H1 (cell line): ENCODE data around the gene POMP. TPM values are rescaled to one million over a fixed set of nuclear protein-coding genes. Genes with fewer than 3 reads are reported as not detected.
A peak's percentile ranks its signal among the peaks of the same experiment; 100 is the strongest.

Experiments
- CTCF ChIA-PET: fragments of 300-600 bp; sonication (Branson Sonifier 250); formaldehyde crosslinking; loops from one replicate; lab custom pipeline; 2021; ENCODE audit not compliant: partially characterized antibody; lab: Charles Lee
- POLR2A ChIA-PET: fragments of 300-600 bp; sonication (Branson Sonifier 250); formaldehyde crosslinking; loops from one replicate; lab custom pipeline; 2021; ENCODE audit warnings: inconsistent platforms; ENCODE audit not compliant: partially characterized antibody; lab: Charles Lee
- DNase-seq, 2 experiments: peaks; one replicate each; pipeline versions ENCODE4 v3.0.0 to v3.0.0-alpha.2; 2010 to 2022; ENCODE audit warnings: low spot score in 2 of 2, low read depth in 1 of 2, mixed read lengths in 1 of 2
- FAIRE-seq: peaks from 2 replicates; lab custom pipeline; 2011; peaks lifted over from hg19 to GRCh38; lab: Jason Lieb, UNC
- H2AFZ ChIP-seq: 2 replicates; pipeline ENCODE4 v1.8.1; 2012; ENCODE audit warnings: low read length, inconsistent platforms
- H2AK5ac ChIP-seq: 2 replicates; pipeline ENCODE4 v1.6.1; 2013; ENCODE audit warnings: low read depth, low read length
- H2BK120ac ChIP-seq: replicated peaks from 2 replicates; pipeline ENCODE3; 2013; ENCODE audit warnings: low read depth, low read length, inconsistent platforms
- H2BK12ac ChIP-seq: 2 replicates; pipeline ENCODE4 v1.6.1; 2013; ENCODE audit warnings: low read depth, low read length
- H2BK15ac ChIP-seq: 2 replicates; pipeline ENCODE4 v1.6.1; 2013; ENCODE audit warnings: low read length
- H2BK20ac ChIP-seq: 2 replicates; pipeline ENCODE4 v1.6.1; 2013; ENCODE audit warnings: low read length
- H2BK5ac ChIP-seq: 2 replicates; pipeline ENCODE4 v1.6.1; 2013; ENCODE audit warnings: low read depth, low read length
- H3K14ac ChIP-seq: 2 replicates; pipeline ENCODE4 v1.6.1; 2013; ENCODE audit warnings: inconsistent platforms; ENCODE audit not compliant: insufficient read length
- H3K18ac ChIP-seq: 2 replicates; pipeline ENCODE4 v1.6.1; 2013; ENCODE audit warnings: low read length; ENCODE audit errors: extremely low read depth
- H3K23ac ChIP-seq: 2 replicates; pipeline ENCODE4 v1.6.1; 2013; ENCODE audit warnings: inconsistent platforms; ENCODE audit not compliant: insufficient read length
- H3K23me2 ChIP-seq: 2 replicates; pipeline ENCODE4 v1.6.1; 2013; ENCODE audit warnings: low read depth, low read length
- H3K27ac ChIP-seq: 2 replicates; pipeline ENCODE4 v1.6.1; 2011; ENCODE audit warnings: low read depth, low read length, inconsistent platforms
- H3K27me3 ChIP-seq, 4 experiments: replicated peaks in 1 of 4; 1 replicate in 1 of 4; 2 replicates in 3 of 4; pipeline versions ENCODE4 v1.6.1 to v1.8.1; 2011 to 2013; ENCODE audit warnings: low read length in 3 of 4, mild to moderate bottlenecking in 3 of 4, inconsistent platforms in 2 of 4, mixed read lengths in 2 of 4, moderate library complexity in 1 of 4; ENCODE audit not compliant: control insufficient read depth in 3 of 4, insufficient read depth in 3 of 4; ENCODE audit errors: extremely low read depth in 1 of 4
- H3K36me3 ChIP-seq, 4 experiments: 2 replicates each; pipeline versions ENCODE4 v1.6.1 to v1.8.1; 2011 to 2013; ENCODE audit warnings: mild to moderate bottlenecking in 4 of 4, low read length in 3 of 4, moderate library complexity in 2 of 4, control low read depth in 1 of 4, inconsistent platforms in 1 of 4; ENCODE audit not compliant: insufficient read depth in 4 of 4, control insufficient read depth in 2 of 4
- H3K4ac ChIP-seq: replicated peaks from 2 replicates; pipeline ENCODE3; 2013; ENCODE audit warnings: low read length, low read depth, mixed read lengths, inconsistent platforms; ENCODE audit not compliant: insufficient read length
- H3K4me1 ChIP-seq, 4 experiments: replicated peaks in 1 of 4; 1 replicate in 1 of 4; 2 replicates in 3 of 4; pipeline versions ENCODE4 v1.6.1 to v1.8.1; 2011 to 2013; ENCODE audit warnings: low read length in 3 of 4, inconsistent platforms in 2 of 4, mixed read lengths in 1 of 4; ENCODE audit not compliant: insufficient read depth in 4 of 4, control insufficient read depth in 3 of 4
- H3K4me2 ChIP-seq, 2 experiments: 2 replicates each; pipeline versions ENCODE4 v1.6.1 to v1.8.1; 2011 to 2013; ENCODE audit warnings: low read depth in 2 of 2, low read length in 2 of 2, control low read depth in 1 of 2, inconsistent platforms in 1 of 2, mild to moderate bottlenecking in 1 of 2; ENCODE audit not compliant: insufficient read depth in 1 of 2
- H3K4me3 ChIP-seq, 4 experiments: fragments of 200-600, 300-600 bp in 1 of 4; sonication (generic), shearing (Covaris generic), sonication (Bioruptor Twin) in 1 of 4; 2 replicates each; pipeline versions ENCODE4 v1.5.1 to v1.8.1; 2011 to 2016; ENCODE audit warnings: low read length in 4 of 4, low read depth in 3 of 4, control low read depth in 2 of 4, inconsistent platforms in 2 of 4, mild to moderate bottlenecking in 2 of 4, mixed read lengths in 1 of 4, moderate library complexity in 1 of 4; ENCODE audit not compliant: insufficient read depth in 2 of 4; ENCODE audit errors: extremely low read depth in 1 of 4
- H3K56ac ChIP-seq: replicated peaks from 2 replicates; pipeline ENCODE3; 2013; ENCODE audit warnings: low read depth, mild to moderate bottlenecking, mixed read lengths, low read length, inconsistent platforms; ENCODE audit not compliant: insufficient read length
- H3K79me1 ChIP-seq: 2 replicates; pipeline ENCODE4 v1.6.1; 2013; ENCODE audit warnings: low read depth, low read length, control low read depth
- H3K79me2 ChIP-seq, 2 experiments: 2 replicates each; pipeline versions ENCODE4 v1.6.1 to v1.8.1; 2012 to 2013; ENCODE audit warnings: low read length in 2 of 2, mild to moderate bottlenecking in 2 of 2, inconsistent platforms in 1 of 2; ENCODE audit not compliant: insufficient read depth in 2 of 2, control insufficient read depth in 1 of 2
- H3K9ac ChIP-seq, 4 experiments: replicated peaks in 1 of 4; 1 replicate in 1 of 4; 2 replicates in 3 of 4; pipeline versions ENCODE4 v1.6.1 to v1.8.1; 2011 to 2013; ENCODE audit warnings: low read depth in 3 of 4, low read length in 3 of 4, control low read depth in 2 of 4, mild to moderate bottlenecking in 2 of 4, moderate library complexity in 2 of 4, inconsistent platforms in 1 of 4; ENCODE audit errors: extremely low read depth in 1 of 4
- H3K9me3 ChIP-seq, 2 experiments: 2 replicates each; pipeline versions ENCODE4 v1.6.1 to v1.8.1; 2012 to 2013; ENCODE audit warnings: mild to moderate bottlenecking in 2 of 2, moderate library complexity in 2 of 2, control low read depth in 1 of 2, inconsistent platforms in 1 of 2, low read depth in 1 of 2, low read length in 1 of 2, mixed read lengths in 1 of 2; ENCODE audit not compliant: insufficient read depth in 2 of 2
- H4K20me1 ChIP-seq, 2 experiments: replicated peaks in 1 of 2; 2 replicates each; pipeline versions ENCODE3 to v1.8.1; 2011 to 2013; ENCODE audit warnings: inconsistent platforms in 2 of 2, low read length in 2 of 2, mild to moderate bottlenecking in 1 of 2; ENCODE audit not compliant: insufficient read depth in 2 of 2, control insufficient read depth in 1 of 2
- H4K5ac ChIP-seq: 2 replicates; pipeline ENCODE4 v1.6.1; 2013; ENCODE audit warnings: low read length, low read depth, mixed read lengths, inconsistent platforms; ENCODE audit not compliant: insufficient read length
- H4K8ac ChIP-seq: 2 replicates; pipeline ENCODE4 v1.8.0; 2013; ENCODE audit warnings: mild to moderate bottlenecking, moderate library complexity, low read length, inconsistent platforms; ENCODE audit not compliant: insufficient read depth; ENCODE audit errors: extremely low read depth
- H4K91ac ChIP-seq: replicated peaks from 2 replicates; pipeline ENCODE3; 2013; ENCODE audit warnings: low read length, mixed read lengths, inconsistent platforms; ENCODE audit not compliant: insufficient read length
- BCL11A ChIP-seq, 2 experiments: IDR thresholded peaks; one replicate each; pipeline ENCODE4 v1.6.1; 2011; ENCODE audit warnings: low read depth in 2 of 2, low read length in 2 of 2, mild to moderate bottlenecking in 2 of 2
- KDM1A ChIP-seq: fragments of 200-600, 300-600 bp; sonication (generic); IDR thresholded peaks from 2 replicates; pipeline ENCODE4 v1.7.1; 2016; ENCODE audit warnings: mild to moderate bottlenecking, low read length, borderline replicate concordance
- KDM5A ChIP-seq: fragments of 200-600 bp; IDR thresholded peaks from 2 replicates; pipeline ENCODE4 v1.7.1; 2012; ENCODE audit warnings: mild to moderate bottlenecking, low read length, inconsistent platforms, mixed read lengths
- NANOG ChIP-seq: IDR thresholded peaks from 2 replicates; pipeline ENCODE4 v1.6.1; 2011; ENCODE audit warnings: low read length, low read depth, mild to moderate bottlenecking, inconsistent platforms; ENCODE audit not compliant: insufficient read depth, poor library complexity, severe bottlenecking
- SAP30 ChIP-seq: fragments of 300-600 bp; sonication (generic); IDR thresholded peaks from 2 replicates; pipeline ENCODE4 v1.7.1; 2012; ENCODE audit warnings: low read length, moderate library complexity, mild to moderate bottlenecking, inconsistent platforms; ENCODE audit not compliant: insufficient read depth, insufficient replicate concordance
- WGBS, 2 experiments: shearing (Covaris generic) in 1 of 2; methylation state at CpG; one replicate each; pipeline versions ENCODE4 v1.1.6 to v1.1.7; 2013 to 2015; ENCODE audit warnings: low lambda C conversion rate in 2 of 2, mixed read lengths in 2 of 2, inconsistent platforms in 1 of 2, low coverage in 1 of 2, missing lambda C conversion rate in 1 of 2; ENCODE audit not compliant: insufficient replicate concordance in 2 of 2, insufficient coverage in 1 of 2, insufficient read length in 1 of 2; ENCODE audit errors: extremely low coverage in 1 of 2, missing lambda C conversion rate in 1 of 2; 5-methylcytosine and 5-hydroxymethylcytosine counted together
- polyA plus RNA-seq, 7 experiments: library from polyadenylated mRNA; depleted of rRNA in 3 of 7; stranded (reverse) in 5 of 7; unstranded in 2 of 7; fragments of >200 nt in 5 of 7; fragments of 200-250 nt in 2 of 7; gene quantifications; 1 replicate in 5 of 7; 2 replicates in 1 of 7; 4 replicates in 1 of 7; pipeline versions ENCODE4 v1.2.1 to v1.2.3, GENCODE V29; 2011 to 2013; ENCODE audit warnings: missing spikeins in 2 of 7, mixed read lengths in 2 of 7
- total RNA-seq: library from RNA; stranded (reverse); fragmentation: NEBNext Ultra II Directional; extraction: Animal tissue kit (Norgen Biotek cat#: 25700); gene quantifications from 2 replicates; pipeline ENCODE4 v1.2.1, GENCODE V29; 2021
- TF ChIP-seq, protein P1 (sequence below): IDR thresholded peaks from 2 replicates; pipeline ENCODE4 v1.6.1; 2011; ENCODE audit warnings: low read length, improper control_type of control experiment
- TF ChIP-seq, protein P2 (sequence below): IDR thresholded peaks from 2 replicates; pipeline ENCODE4 v1.6.1; 2011; ENCODE audit warnings: low read depth, mild to moderate bottlenecking, low read length; ENCODE audit not compliant: insufficient read depth

POMP gene
- total and polyA plus RNA-seq, 2 of the 8 experiments (the other 6 are each of a cell fraction or from before 2014, with no cell fraction given), result 38.4 to 115 TPM

DNA sequence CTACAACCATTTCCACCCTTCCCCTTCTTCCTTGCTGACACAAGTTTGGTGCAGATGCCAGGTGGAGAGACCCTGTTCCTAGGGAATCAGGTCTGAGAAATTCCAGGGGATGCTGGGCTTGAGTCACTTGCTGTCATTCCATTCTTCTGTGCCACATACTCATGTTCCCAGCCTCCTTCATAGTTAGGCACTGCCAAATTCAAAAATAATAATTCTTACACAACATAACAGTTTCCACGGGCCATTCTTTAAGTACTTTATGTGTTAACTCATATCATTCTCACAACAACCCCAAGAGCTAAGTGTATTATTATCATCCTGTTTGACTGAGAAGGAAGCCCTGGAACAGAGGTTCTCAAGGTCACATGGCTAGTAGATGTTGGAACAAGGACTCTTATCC is 27.1 kb upstream of the POMP start:
- Histone ChIP-seq H3K14ac (no peak overlapping the region), H3K18ac (no peak overlapping the region), H4K91ac (no peak overlapping the region), H2AK5ac (no peak overlapping the region), H3K4me2 (no peak overlapping the region), H3K4me3 (no peak overlapping the region), H3K27me3 (no peaks in the 10 kb centered on the region), H4K20me1 (no peaks in the 10 kb centered on the region), H3K23me2 (no peaks in the 10 kb centered on the region), H2BK120ac (no peak overlapping the region), H3K4ac (no peak overlapping the region), H3K27ac (no peak overlapping the region), H3K36me3 (no peaks in the 10 kb centered on the region), H4K8ac (no peak overlapping the region), H2BK5ac (no peak overlapping the region), H3K56ac (no peak overlapping the region), H3K9ac (no peak overlapping the region), H3K9me3 (no peaks in the 10 kb centered on the region), H2BK12ac (0 out of 2 replicates have a peak overlapping the region, but pooled peaks have one; percentile 19), H3K79me1 (no peaks in the 10 kb centered on the region), H3K79me2 (no peaks in the 10 kb centered on the region), H3K4me1 (peaks cover 0 to 4% (median 1%) of the 10 kb centered on the region in 4 experiments; a peak in 2 of 7 replicates), H4K5ac (no peak overlapping the region), H3K23ac (no peak overlapping the region), H2BK15ac (0 out of 2 replicates have a peak overlapping the region, but pooled peaks have one; percentile 13), H2AFZ (no peak overlapping the region), H2BK20ac (no peak overlapping the region)
- DNase-seq (no peak), FAIRE-seq (no peak)
- WGBS, 2 experiments, result 91% methylated on average over 1 of the region's 1 CpG; no CpG with 5 or more reads in 1 of the 2 experiments
- ChIA-PET CTCF (interaction anchor here (0.8 to 1.8 kb wide), 7 partner anchors 10 to 103 kb away, joined by 3 to 5 read pairs (median 3); no protein-coding TSS in a partner anchor), POLR2A (no interaction called here)
- TF ChIP-seq, protein P1, sequence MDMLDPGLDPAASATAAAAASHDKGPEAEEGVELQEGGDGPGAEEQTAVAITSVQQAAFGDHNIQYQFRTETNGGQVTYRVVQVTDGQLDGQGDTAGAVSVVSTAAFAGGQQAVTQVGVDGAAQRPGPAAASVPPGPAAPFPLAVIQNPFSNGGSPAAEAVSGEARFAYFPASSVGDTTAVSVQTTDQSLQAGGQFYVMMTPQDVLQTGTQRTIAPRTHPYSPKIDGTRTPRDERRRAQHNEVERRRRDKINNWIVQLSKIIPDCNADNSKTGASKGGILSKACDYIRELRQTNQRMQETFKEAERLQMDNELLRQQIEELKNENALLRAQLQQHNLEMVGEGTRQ, result no peak
- TF ChIP-seq, protein P2, sequence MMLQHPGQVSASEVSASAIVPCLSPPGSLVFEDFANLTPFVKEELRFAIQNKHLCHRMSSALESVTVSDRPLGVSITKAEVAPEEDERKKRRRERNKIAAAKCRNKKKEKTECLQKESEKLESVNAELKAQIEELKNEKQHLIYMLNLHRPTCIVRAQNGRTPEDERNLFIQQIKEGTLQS, result no peak
- TF ChIP-seq KDM5A, result no peak
- TF ChIP-seq KDM1A, result no peak
- no peak for TF ChIP-seq BCL11A (IDR thresholded peaks at IDR 0.05; ENCODE audit: low read depth in 2 of 2, low read length in 2 of 2)
- TF ChIP-seq SAP30, result no peak
- no peak for TF ChIP-seq NANOG
